HTR-8/SVneo (cell line): ENCODE data around the gene YBX2.
A peak's percentile ranks its signal among the peaks of the same experiment; 100 is the strongest.
"Not testable (repeated sequence)": the region's sequence is repeated elsewhere in the genome, so short reads cannot be mapped to it uniquely, and the experiment has no call there.

Experiments
- DNase-seq: peaks from one replicate; pipeline ENCODE4 v3.0.0; 2011; ENCODE audit warnings: low spot score, mixed read lengths; ENCODE audit not compliant: insufficient read length
- FAIRE-seq: peaks from 2 replicates; lab custom pipeline; 2011; peaks lifted over from hg19 to GRCh38; lab: Jason Lieb, UNC

YBX2 gene

DNA sequence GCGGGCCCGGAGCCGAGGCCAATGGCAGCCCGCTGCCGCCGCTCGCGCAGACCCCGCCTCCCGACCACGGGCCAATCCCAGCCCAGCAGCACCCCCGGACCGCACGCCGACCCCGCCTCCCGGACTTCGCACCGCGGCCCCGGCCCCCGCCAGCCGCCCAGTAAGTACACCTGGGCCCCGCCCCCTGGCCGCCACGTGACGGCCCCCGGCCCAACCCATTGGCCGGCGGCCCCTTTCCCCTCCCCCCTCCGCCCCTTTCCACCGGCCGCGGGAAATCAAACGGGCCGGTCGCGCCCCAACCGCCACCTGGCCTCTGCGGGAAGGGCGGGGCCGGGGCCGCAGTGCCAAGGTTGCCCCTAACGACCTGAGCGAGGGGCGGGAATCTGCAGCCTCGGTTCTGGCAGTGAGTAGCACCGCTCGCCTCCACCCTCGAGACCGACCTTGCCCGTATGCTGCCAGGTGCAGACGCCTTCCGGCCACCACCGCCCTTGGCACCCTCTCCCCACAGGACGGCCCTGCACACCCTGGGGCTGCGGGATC lies at the start of gene YBX2:
Gene YBX2, minus strand, starts transcription at position 26 of the 540 bp plus-strand sequence. CDS start 139 bp downstream, outside the sequence.
- no peak for DNase-seq

DNA sequence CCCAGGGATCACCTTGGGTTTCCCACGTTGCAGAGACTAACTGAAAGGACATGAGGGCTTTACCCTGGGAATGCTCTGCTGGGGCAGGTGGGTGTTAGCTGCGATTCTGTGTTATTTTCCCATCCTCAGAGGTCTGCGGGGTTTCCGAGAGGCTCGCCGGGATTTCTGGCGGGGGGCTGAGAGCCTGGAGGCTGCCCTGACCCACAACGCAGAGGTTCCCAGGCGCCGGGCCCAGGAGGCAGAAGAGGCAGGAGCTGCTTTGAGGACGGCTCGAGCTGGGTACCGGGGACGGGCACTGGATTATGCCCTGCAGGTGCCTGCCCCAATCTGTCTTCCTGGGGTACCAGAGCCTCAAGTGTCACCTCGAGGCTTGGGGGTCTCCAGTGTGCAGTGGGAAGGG lies 48.8 kb upstream of the YBX2 start:
- FAIRE-seq (no peak), DNase-seq (no peak)

More for the DNA sequence above, at the start of gene YBX2:
- FAIRE-seq: no peak

DNA sequence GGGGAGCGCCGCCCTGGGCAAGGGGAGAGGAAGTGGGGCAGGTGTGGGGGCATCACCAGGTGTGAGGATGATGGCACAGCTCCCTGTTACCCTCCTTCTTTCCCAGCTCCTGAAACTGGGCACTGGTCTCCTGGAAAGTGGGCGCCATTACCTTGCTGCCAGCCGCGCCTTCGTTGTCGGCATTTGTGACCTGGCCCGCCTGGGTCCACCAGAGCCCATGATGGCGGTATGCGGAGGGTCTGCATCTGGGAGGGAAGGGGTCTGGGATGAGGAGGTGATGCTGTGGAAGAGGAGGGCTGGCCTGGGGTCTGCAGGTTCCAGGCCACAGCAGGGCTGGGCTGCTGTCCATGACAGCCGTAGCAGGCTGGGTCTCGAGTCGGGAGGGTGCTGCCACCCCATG lies 47.4 kb upstream of the YBX2 start:
- FAIRE-seq (no peak), DNase-seq (no peak)

DNA sequence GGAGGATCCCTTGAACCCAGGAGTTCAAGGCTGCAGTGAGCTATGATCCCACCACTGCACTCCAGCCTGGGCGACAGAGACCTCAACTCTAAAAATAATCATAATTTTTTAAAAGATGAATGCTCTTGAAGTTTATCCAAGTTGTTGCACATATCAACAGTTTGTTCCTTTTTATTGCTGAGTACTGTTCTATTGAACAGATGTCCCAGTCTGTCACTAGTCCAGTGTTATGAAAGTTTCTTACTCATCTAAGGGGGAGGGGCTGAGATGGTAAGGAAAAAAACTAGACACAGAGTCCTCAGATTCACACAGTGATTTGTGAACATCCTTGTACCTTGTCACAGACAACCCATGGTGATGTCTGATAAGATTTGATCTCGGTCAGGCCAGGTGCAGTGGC lies 45.7 kb upstream of the YBX2 start:
- FAIRE-seq (no peak), DNase-seq (no peak)

DNA sequence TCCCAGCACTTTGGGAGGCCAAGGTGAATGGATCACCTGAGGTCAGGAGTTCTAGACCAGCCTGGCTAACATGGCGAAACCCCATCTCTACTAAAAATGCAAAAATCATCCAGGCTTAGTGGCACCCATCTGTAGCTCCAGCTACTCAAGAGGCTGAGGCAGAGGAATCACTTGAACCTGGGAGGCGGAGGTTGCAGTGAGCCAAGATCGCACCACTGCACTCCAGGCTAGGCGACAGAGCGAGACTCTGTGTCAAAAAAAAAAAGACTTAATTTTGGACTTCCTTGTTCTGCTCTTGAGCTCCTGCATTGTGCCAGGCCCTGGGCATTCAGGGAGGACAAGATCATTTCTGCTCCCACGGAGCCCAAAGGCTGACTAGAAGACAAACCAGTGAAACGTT lies 43.2 kb upstream of the YBX2 start:
- FAIRE-seq, DNase-seq: not testable (repeated sequence)

DNA sequence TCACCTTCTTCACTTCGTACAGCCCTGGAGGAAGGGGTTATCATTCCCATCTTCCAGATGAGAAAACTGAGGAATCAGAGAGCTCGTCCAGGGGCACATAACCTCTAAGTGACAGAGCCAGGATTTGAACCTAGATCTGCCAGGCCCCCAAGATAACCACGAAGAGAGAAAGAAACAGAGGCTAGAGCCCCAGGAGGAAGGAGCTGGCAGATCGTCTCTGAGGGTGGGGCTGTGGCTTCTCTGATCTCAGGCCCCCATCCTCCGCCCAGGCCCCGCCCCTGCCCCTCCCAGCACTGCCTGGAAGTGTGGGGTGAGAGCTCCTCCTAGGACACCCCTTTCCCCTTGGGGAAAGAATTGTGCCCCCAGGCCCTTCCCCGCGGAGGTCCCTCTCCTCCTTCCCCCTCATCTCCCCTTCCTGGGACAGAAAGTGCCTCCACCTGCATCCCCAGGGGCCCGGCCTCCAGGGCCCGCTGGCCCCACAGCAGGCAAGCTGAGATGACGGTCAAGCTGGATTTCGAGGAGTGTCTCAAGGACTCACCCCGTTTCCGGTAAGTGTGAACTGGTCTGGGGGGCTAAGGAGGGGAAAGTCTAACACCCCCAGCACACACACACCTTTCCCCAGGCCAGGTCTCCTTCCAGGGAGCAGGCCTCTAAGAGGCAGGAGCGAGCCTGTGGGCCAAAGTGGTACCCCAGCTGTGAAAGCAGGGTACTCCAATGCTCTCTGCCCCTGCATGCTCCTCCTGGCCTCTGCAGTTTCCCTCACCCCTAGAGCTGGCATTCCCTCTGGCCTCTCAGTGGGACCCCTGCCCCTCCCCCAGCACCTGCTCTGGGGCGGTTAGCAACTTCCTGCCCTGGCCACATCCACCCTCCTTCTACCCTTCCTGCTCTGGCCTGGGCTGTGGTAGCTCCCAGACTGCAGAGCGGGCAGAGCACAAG lies 42.1 kb upstream of the YBX2 start, which contains the start of gene ACAP1:
Gene ACAP1, plus strand, starts transcription at position 290 of the 936 bp plus-strand sequence. Its CDS starts 206 bp downstream, at position 496.
- no peak for FAIRE-seq
- no peak for DNase-seq

DNA sequence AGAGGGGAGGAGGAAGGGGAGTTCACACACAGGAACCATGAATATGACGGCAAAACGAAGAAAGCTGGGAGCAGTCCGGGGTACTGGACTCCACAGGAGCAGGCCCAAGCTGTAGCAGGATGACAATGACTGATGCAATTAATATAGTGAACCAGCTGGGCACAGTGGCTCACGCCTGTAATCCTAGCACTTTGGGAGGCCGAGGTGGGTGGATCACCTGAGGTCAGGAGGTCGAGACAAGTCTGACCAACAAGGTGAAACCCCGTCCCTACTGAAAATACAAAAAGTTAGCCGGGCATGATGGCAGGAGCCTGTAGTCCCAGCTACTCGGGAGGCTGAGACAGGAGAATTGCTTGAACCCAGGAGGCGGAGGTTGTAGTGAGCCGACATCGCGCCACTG lies 41.3 kb upstream of the YBX2 start:
- DNase-seq, FAIRE-seq: not testable (repeated sequence)

DNA sequence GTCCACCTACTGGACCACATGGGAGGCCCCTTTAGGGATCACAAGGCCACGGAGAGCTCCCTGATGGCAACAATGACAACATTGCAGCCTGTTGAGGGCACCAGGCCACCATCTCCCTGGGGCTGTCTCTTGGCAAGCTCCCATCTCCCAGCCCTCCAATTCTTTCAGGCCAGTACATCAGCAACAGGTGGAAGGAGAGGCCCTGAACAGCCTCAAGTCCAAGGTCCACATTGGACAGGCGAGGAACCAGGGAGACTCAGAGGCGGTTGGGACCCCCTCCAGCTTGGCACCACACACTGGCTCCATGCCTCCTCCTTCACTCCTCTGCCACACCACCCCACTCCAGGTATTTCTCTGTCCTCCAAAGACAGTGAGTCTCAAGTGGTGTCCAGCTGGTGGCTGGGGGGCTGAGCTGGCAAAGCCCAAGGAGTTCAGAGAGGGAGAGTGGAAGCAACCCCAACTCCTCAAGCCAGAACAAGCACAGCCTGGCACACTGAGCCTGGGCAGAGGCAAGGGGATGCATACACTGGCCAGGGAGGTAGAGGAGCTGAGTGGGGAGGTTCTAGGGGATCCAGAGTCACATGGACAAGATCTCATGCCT lies 40.6 kb upstream of the YBX2 start:
- no peak for FAIRE-seq
- no peak for DNase-seq

DNA sequence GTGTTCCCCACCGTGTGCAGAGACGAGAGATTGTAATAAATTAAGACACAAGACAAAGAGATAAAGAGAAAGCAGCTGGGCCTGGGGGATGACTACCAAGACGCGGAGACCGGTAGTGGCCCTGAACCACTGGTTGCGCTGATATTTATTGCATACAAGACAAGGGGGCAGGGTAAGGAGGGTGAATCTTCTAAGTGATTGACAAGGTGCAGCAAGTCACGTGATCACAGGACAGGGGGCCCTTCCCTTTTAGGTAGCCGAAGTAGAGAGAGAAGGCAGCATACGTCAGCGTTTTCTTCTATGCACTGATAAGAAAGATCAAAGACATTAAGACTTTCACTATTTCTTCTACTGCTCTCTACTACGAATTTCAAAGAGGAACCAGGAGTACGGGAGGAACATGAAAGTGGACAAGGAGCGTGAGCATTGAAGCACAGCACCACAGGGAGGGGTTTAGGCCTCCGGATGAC lies 38.2 kb upstream of the YBX2 start:
- DNase-seq, FAIRE-seq: not testable (repeated sequence)

DNA sequence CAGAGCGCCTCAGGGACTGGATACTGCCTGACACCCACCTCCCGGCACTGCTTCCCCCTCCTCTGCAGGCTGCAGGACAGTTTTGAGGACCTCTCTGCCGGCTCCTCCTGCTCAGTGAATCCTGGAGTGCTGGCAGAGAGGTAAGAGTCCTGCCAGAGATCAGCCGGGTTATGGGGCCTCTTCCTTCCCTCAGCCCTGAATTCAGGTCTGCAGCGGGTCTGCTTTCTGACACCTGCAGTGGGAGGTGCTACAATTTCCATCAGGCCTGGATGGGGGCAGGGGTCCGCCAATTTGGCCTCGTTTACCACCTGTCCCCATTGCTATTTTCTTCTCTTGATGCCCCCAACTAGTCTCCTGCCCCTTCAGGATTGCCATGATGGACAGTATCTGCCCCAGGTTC lies 37.7 kb upstream of the YBX2 start:
- DNase-seq (no peak), FAIRE-seq (no peak)

DNA sequence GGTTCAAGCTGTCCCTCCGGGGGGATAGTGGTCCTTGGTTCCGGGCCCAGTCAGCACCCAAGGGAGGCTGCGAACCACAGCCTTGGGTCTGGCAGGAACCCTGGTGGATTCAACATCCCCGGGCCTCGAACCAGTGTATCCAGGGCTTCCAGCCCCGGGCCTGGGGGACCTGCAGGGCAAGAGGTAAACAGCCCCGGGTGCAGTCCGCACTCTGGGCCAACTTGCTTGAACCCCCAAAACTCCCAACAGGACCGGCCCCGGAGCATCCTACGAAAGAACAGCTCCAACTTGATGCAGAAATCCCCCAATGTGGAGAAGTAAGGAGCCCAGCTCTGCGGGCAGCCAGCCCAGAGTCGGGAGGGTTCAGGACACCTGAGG lies 36.2 kb upstream of the YBX2 start:
- no peak for FAIRE-seq

DNA sequence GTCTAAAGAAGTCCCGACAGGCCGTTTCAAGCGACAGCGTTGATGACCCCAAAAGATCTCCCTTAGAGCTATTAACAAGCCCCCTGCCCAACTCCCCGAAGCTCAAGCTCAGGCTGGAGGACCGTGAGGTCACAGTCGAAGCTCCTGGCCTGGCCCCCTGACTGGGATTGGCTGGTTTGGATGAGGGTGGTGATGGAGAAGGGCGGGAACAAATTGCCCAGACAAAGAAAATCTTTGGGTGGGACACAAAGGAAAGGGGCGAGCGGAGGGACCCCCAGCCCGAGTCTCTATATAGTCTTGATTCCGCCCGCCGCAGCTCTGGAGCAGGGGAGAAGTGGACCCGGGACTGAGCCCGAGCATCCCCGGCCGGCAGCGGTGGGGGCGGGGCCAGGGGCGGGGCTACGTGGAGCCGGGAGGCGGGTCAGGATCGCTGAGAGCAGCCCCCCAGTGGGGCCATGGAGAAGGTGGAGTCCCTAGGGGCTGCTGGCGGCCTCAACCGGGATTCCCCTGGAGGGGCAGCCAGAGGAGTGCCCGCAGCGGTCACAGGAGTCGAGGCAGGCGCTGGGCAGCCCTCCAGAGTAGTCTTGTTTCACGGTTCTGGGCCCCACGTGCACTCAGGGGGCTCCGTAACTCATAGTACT lies 35.7 kb upstream of the YBX2 start:
- FAIRE-seq: no peak
- peak; percentile 92 for DNase-seq

More for the DNA sequence above, 36.2 kb upstream of the YBX2 start:
- no peak for DNase-seq

DNA sequence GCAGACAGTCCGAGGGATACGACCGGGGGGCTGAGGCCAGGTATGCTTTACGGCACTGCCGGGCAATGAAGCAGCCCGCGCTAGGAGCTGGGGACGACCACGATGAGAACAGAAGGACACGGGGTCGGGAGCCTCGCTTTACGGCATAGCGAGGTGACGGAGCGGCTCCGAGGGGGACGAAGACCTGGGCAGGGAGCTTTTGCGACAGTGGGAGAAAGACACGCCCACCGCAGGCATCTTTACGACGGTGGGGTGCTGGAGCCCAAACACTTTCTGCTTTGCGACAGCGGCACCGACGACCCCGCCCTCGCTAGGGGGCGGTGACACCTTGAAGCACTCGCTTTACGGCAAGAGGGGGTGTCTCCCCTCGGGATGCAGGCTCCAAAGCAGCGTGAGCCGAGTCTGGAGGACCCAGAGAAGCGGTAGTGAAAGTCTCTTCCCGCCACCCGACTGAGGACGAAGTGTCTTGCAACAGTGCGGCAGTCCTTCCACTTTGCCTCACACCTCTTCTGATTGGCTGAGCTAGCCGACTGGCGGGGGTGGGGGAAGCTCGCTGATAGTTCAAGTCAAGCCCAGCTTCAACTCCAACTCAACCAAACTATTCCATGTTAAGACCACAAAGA lies 35.0 kb upstream of the YBX2 start:
- FAIRE-seq (peak; percentile 99), DNase-seq (peak; percentile 99)

DNA sequence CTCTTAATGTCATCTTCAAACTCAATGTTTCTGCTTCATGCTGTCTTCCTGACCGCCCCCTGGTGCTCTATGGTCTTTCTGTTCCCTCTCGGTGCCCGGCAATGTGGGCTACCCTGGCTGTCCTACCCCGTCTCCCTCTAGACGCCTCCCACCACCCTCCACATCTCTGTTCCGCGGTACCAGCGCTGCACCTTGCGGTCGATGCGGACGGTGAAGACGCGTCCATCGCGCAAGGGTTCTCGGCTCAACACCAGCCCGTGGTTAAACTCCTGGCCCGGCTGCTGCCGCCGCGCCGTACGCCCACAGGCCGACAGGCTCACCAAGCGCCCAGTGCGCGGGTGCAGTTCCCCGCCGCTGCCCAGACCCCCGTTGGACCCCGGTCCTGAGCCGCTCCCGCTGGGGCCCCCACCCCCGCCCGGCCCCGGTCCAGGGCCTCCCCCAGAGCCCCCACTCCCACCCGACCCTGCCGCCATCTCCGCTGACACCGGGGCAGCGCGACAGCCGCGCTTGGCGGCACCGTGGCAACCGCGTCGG lies 34.5 kb upstream of the YBX2 start, which contains the start of gene NEURL4:
Gene NEURL4, minus strand, starts transcription at position 496 of the 534 bp plus-strand sequence. Its CDS starts 23 bp downstream, at position 473.
- no peak for DNase-seq
- no peak for FAIRE-seq

DNA sequence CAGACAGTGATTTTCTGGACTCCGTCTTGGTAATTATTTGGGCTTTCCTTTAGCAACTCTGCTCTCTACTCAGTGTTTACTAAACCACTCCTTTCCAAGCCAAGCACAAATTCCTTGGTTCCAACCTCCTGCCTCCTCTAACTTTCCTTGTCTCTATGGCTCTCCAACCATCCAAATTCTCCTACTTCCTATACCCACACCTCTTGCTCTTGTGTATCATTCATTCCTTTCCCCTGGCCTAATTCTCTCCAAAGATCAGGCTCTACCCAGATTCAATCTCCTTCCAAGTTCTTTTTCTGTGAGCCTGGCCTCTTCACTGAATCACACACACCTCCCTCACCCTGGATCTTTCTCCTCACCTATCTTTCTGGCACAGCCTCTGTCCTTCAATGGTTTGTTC lies 33.6 kb upstream of the YBX2 start:
- DNase-seq (no peak), FAIRE-seq (no peak)

DNA sequence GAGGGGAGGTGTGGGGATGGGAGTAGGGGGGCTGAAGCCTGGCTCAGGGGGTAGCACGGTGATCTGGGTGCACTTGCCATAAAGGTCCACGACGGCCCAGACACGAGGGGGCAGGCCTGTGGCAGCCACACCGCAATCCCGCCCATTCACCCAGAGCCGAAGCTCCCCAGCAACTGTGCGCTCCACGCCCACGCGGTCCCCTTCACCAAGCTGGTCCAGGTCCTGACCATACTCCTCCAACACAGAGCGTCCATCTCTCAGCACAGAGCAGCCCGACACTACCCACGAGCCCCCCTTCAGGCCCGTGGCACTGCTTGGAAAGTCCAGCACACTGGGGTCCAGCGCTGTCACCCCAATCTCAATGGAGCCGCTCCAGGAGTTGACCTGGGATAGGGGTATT lies 33.1 kb upstream of the YBX2 start:
- DNase-seq (no peak), FAIRE-seq (no peak)

DNA sequence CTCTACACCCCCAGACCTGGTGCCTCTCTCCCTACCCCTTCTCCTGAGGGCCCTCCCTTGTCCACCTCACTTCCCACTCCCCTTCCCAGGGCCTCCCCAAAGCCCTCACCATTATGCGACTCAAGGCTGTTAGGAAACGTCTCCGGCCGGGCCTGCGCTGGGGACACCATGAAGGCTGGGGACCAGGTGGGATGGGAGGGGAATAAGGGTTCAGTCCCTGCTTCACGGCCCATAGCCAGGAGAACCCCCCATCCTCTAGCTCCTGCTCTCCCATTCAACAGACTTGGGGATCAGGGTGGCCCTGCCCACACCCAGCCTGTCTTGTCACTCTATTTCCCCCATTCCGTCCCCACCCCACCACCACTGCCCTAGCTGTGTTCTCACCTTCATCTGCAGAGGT lies 32.6 kb upstream of the YBX2 start:
- no peak for FAIRE-seq
- no peak for DNase-seq

DNA sequence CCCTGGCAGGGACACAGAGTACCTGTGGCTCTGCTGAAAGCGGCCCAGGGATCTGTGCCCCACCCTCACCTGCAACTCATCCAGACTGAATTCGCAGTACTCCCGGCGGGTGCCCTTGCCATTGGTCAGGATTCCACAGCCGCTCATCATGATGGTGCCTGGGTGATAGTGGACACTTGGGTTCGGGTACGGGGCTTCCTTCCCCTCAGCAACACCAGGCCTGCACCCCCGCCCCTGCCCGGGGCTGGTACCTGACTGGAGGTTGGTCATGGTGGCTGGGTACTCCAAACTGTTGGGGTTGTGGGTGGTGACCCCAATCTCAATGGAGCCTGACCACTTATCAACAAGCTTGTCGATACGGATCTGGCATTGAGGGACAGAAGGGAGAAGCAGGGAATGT lies 31.7 kb upstream of the YBX2 start:
- FAIRE-seq: no peak
- no peak for DNase-seq

DNA sequence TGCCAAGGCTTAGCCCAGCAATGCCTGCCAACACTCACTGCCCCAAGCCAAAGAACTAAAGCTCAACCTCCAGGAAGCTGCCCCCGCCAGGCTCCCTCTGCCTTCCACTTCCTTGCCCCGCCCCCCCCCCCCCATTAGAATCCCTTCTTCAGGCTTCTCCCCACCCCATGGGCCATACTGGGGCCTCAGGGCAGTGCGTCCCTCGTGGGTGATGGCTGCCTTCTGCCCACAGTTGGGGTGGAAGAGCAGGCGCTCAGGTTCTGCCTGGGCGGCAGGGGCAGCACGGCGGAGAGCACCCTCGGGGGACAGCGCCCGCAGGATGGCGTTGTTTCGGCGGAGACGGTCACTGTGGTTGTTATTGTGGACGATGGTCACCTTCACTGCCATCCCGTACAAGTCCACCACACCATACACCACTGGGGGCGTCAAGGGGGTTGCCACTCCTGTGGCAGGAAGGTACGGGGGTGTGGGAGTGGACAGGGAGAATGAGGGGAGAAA lies 30.6 kb upstream of the YBX2 start:
- no peak for FAIRE-seq

DNA sequence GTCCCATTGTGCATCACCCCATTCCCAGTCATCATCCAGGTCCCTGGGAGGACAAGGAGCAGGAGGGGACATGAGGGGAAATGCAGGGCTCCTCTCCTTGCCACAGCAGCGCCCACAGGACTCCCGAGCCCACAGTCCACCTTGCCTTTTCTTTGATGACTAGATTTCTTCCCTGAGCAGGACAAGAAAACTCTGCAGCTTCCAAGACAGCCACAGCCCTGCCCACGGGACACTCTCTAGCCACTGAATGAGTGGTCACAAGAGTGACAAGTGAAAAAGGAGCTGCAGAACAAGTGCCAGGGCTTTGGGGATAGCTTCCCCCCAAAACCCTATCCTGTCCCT lies 30.0 kb upstream of the YBX2 start:
- FAIRE-seq: no peak
- no peak for DNase-seq

More for the DNA sequence above, 30.6 kb upstream of the YBX2 start:
- no peak for DNase-seq
